ENCODE measurements around the gene SPTBN4. TPM values are rescaled to one million over a fixed set of nuclear protein-coding genes. Genes with fewer than 3 reads are reported as not detected.

Gene SPTBN4
- total and polyA plus RNA-seq, 10 of the 15 experiments (the other 5 are each of a cell fraction or from before 2014, with no cell fraction given): 0.04 to 1.1 (median 0.34) TPM; not detected in 1

GRCh38 chr19:40433391-40434216 lies 33.2 kb upstream of the SPTBN4 start (continued):
- TF ChIP-seq, protein P1, sequence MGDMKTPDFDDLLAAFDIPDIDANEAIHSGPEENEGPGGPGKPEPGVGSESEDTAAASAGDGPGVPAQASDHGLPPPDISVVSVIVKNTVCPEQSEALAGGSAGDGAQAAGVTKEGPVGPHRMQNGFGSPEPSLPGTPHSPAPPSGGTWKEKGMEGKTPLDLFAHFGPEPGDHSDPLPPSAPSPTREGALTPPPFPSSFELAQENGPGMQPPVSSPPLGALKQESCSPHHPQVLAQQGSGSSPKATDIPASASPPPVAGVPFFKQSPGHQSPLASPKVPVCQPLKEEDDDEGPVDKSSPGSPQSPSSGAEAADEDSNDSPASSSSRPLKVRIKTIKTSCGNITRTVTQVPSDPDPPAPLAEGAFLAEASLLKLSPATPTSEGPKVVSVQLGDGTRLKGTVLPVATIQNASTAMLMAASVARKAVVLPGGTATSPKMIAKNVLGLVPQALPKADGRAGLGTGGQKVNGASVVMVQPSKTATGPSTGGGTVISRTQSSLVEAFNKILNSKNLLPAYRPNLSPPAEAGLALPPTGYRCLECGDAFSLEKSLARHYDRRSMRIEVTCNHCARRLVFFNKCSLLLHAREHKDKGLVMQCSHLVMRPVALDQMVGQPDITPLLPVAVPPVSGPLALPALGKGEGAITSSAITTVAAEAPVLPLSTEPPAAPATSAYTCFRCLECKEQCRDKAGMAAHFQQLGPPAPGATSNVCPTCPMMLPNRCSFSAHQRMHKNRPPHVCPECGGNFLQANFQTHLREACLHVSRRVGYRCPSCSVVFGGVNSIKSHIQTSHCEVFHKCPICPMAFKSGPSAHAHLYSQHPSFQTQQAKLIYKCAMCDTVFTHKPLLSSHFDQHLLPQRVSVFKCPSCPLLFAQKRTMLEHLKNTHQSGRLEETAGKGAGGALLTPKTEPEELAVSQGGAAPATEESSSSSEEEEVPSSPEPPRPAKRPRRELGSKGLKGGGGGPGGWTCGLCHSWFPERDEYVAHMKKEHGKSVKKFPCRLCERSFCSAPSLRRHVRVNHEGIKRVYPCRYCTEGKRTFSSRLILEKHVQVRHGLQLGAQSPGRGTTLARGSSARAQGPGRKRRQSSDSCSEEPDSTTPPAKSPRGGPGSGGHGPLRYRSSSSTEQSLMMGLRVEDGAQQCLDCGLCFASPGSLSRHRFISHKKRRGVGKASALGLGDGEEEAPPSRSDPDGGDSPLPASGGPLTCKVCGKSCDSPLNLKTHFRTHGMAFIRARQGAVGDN (IDR thresholded peaks at IDR 0.05): peak; percentile 65; the same call in 1 of the 2 replicates
- TF ChIP-seq KLF5 (IDR thresholded peaks at IDR 0.05; ENCODE audit: partially characterized antibody): no peak
- TF ChIP-seq SMC3 (IDR thresholded peaks at IDR 0.05; ENCODE audit: borderline replicate concordance, low read length): no peak
- TF ChIP-seq IRF3 (IDR thresholded peaks at IDR 0.05): no peak
- no peak for TF ChIP-seq HCFC1 (IDR thresholded peaks at IDR 0.05; ENCODE audit: low read length)
- no peak for TF ChIP-seq KAT2A (conservative IDR thresholded peaks at IDR 0.05; ENCODE audit: control insufficient read depth, low read depth, low read length)
- TF ChIP-seq GABPA (IDR thresholded peaks at IDR 0.05; ENCODE audit: low read depth): no peak
- no peak for TF ChIP-seq BMI1 (IDR thresholded peaks at IDR 0.05; ENCODE audit: borderline replicate concordance)
- no peak for TF ChIP-seq NRF1 (conservative IDR thresholded peaks at IDR 0.05; ENCODE audit: low read depth, low read length)
- TF ChIP-seq MEF2B (IDR thresholded peaks at IDR 0.05; ENCODE audit: partially characterized antibody, poor library complexity, severe bottlenecking): no peak
- 0 out of 2 replicates have a peak, but pooled peaks have one; percentile 29 for TF ChIP-seq MTA2 (IDR thresholded peaks at IDR 0.05; ENCODE audit: low read depth)
- no peak for TF ChIP-seq FOXK2 (IDR thresholded peaks at IDR 0.05)
- TF ChIP-seq FOXM1 (IDR thresholded peaks at IDR 0.05; ENCODE audit: low read depth, low read length): no peak
- TF ChIP-seq BRCA1 (IDR thresholded peaks at IDR 0.05; ENCODE audit: low read depth, low read length): no peak
- no peak for TF ChIP-seq SMARCA5 (IDR thresholded peaks at IDR 0.05)
- TF ChIP-seq WRNIP1 (IDR thresholded peaks at IDR 0.05; ENCODE audit: borderline replicate concordance, low read depth, low read length): no peak
- TF ChIP-seq CBX3 (IDR thresholded peaks at IDR 0.05; ENCODE audit: borderline replicate concordance, low read depth): no peak
- TF ChIP-seq YBX1 (IDR thresholded peaks at IDR 0.05): no peak
- no peak for TF ChIP-seq NR2C2 (IDR thresholded peaks at IDR 0.05; ENCODE audit: borderline replicate concordance, control insufficient read depth, insufficient read length, low read depth)
- TF ChIP-seq ATF7 (IDR thresholded peaks at IDR 0.05; ENCODE audit: low read depth): 0 out of 2 replicates have a peak, but pooled peaks have one; percentile 17
- TF ChIP-seq CTCF (IDR thresholded peaks at IDR 0.05 in 2 of 3, conservative IDR thresholded peaks at IDR 0.05 in 1 of 3; ENCODE audit: control insufficient read depth in 2 of 3, extremely low read depth in 1 of 3, insufficient read depth in 1 of 3, low read depth in 3 of 3, low read length in 3 of 3): no peak
